ENCODE data around the gene GEMIN4.
A peak's percentile ranks its signal among the peaks of the same experiment; 100 is the strongest.
"Not testable (repeated sequence)": the region's sequence is repeated elsewhere in the genome, so short reads cannot be mapped to it uniquely, and the experiment has no call there.

The GEMIN4 gene

GRCh38 chr17:778096-778495 lies 26.0 kb upstream of the GEMIN4 start:
- DNase-seq (ENCODE audit: low spot score) = no peak

GRCh38 chr17:774313-774584 lies 22.2 kb upstream of the GEMIN4 start:
- DNase-seq (ENCODE audit: low spot score) = no peak

- DNase-seq (ENCODE audit: low spot score) = no peak
Observed at GRCh38 chr17:773467-774312, 21.6 kb upstream of the GEMIN4 start.

- no peak for DNase-seq (ENCODE audit: low spot score)
Observed at GRCh38 chr17:773016-773415, 21.0 kb upstream of the GEMIN4 start.

GRCh38 chr17:767076-767475 lies 15.0 kb upstream of the GEMIN4 start:
- no peak for DNase-seq (ENCODE audit: low spot score)

GRCh38 chr17:760371-760770 lies 8.3 kb upstream of the GEMIN4 start:
- DNase-seq (ENCODE audit: low spot score) = no peak

GRCh38 chr17:759964-760363 lies 7.9 kb upstream of the GEMIN4 start:
- DNase-seq (ENCODE audit: low spot score) = no peak

- not testable (repeated sequence) for DNase-seq (ENCODE audit: low spot score)
Observed at GRCh38 chr17:756010-756567, 4.0 kb upstream of the GEMIN4 start.

- DNase-seq (ENCODE audit: low spot score) = not testable (repeated sequence)
Observed at GRCh38 chr17:755319-755961, 3.4 kb upstream of the GEMIN4 start.

- DNase-seq (ENCODE audit: low spot score) = no peak
Observed at GRCh38 chr17:753418-753817, 1.4 kb upstream of the GEMIN4 start.

GRCh38 chr17:752620-753219 lies 656 bp upstream of the GEMIN4 start:
- no peak for DNase-seq (ENCODE audit: low spot score)

- DNase-seq (ENCODE audit: low spot score) = peak; percentile 78
Observed at GRCh38 chr17:751269-752001, 629 bp downstream of the GEMIN4 start.

- DNase-seq (ENCODE audit: low spot score) = peak; percentile 68
Observed at GRCh38 chr17:750431-751037, 1.5 kb downstream of the GEMIN4 start.

- not testable (repeated sequence) for DNase-seq (ENCODE audit: low spot score)
Observed at GRCh38 chr17:749359-749758, 2.7 kb downstream of the GEMIN4 start.

GRCh38 chr17:748604-749003 lies 3.5 kb downstream of the GEMIN4 start:
- DNase-seq (ENCODE audit: low spot score) = not testable (repeated sequence)

GRCh38 chr17:746783-747629 lies 5.1 kb downstream of the GEMIN4 start:
- no peak for DNase-seq (ENCODE audit: low spot score)

- no peak for DNase-seq (ENCODE audit: low spot score)
Observed at GRCh38 chr17:746181-746580, 5.9 kb downstream of the GEMIN4 start.

GRCh38 chr17:745406-745805 lies 6.7 kb downstream of the GEMIN4 start:
- DNase-seq (ENCODE audit: low spot score) = no peak

- no peak for DNase-seq (ENCODE audit: low spot score)
Observed at GRCh38 chr17:744937-745336, 7.1 kb downstream of the GEMIN4 start.

GRCh38 chr17:743139-743538 lies 8.9 kb downstream of the GEMIN4 start:
- no peak for DNase-seq (ENCODE audit: low spot score)

Measured in RKO (cell line).